ENCODE data around the gene CYBA.

Gene CYBA

GRCh38 chr16:88627531-88628411, 23.1 kb downstream of the CYBA start:
- DNase-seq: no peak

GRCh38 chr16:88626646-88627045, 24.2 kb downstream of the CYBA start:
- no peak for DNase-seq

GRCh38 chr16:88624977-88625576, 25.8 kb downstream of the CYBA start:
- no peak for DNase-seq

GRCh38 chr16:88624481-88624880, 26.4 kb downstream of the CYBA start:
- DNase-seq: no peak

DNA sequence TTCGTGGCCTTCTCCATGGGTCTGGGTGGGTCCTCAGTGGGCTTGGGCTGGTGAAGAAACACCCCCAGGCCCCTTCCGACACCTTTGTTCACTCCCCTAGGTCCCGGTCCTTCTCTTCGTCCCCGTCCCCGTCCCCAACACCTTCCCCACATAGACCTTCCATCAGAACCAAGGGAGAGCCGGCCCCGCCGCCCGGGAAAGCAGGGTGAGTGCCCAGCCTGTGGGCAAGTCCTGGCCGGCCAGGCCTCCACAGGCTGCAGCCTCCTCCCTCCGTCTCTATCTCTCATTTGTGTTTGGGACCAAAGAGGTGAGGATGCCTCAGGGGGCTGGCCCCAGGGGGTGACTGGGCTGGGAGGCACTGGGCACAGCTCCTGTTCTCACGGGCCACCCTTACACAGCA, 27.0 kb downstream of the CYBA start:
- DNase-seq: no peak

DNA sequence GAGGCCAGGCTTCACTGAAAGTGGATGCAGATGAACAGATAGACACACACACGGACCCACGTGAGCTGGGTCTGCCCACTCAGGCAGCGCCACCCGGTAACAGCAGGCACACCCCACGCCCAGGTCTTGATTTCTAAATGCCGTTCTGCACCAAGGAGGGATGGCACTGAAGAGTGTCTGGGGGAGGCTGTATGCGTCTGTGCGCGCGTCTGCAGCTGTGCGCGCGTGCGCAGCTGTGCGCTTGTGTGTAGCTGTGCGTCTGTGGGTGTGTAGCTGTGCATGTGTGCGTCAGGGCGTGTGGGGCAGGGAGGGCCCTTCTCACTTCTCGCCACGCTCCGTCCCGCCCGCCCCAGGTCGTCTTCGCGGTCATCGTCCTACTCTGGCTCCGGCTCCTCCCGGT, 28.0 kb downstream of the CYBA start:
- no peak for DNase-seq

GRCh38 chr16:88622125-88622524, 28.7 kb downstream of the CYBA start:
- DNase-seq: no peak

GRCh38 chr16:88619859-88620815, 30.7 kb downstream of the CYBA start:
- DNase-seq: peak; percentile 31 to 33

GRCh38 chr16:88618956-88619667, 31.7 kb downstream of the CYBA start:
- no peak for DNase-seq

DNA sequence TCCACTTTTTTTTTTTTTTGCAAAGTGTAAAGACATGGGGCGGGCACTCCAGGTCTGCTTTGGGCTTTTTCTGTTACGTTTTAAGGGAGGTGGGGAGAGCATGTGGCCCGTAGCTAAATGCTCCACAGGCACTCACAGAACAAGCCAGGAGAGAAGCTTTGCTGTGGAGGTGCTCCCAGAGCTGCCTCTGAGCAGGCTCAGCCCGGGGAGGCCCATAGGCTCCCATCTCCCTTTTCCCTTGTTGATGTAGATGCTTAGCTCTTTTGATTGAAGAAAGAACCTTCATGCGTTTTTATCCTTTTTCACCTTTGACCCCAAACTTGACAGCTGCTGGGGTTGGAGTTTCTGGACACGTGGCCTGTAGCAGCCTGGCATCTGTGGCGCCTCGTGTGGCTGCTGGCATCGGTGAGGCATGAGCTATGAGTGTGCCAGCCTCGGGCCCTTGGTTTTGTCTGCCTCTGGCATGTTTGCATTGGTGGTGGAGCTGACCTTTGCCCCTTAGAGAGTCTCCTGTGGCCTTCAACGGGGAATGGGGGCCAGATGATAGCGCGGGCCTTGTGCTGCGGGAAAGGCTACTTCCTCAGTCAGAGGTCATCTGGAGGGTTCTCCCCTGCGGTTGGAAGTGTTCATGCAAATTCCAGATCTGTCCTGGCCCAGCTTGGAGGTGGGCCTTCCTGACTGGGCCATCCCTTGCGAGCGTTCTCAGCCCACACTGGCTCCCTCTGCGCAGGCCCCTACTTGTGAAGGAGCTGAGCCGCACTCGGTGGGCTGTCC, 32.5 kb downstream of the CYBA start:
- DNase-seq: no peak

DNA sequence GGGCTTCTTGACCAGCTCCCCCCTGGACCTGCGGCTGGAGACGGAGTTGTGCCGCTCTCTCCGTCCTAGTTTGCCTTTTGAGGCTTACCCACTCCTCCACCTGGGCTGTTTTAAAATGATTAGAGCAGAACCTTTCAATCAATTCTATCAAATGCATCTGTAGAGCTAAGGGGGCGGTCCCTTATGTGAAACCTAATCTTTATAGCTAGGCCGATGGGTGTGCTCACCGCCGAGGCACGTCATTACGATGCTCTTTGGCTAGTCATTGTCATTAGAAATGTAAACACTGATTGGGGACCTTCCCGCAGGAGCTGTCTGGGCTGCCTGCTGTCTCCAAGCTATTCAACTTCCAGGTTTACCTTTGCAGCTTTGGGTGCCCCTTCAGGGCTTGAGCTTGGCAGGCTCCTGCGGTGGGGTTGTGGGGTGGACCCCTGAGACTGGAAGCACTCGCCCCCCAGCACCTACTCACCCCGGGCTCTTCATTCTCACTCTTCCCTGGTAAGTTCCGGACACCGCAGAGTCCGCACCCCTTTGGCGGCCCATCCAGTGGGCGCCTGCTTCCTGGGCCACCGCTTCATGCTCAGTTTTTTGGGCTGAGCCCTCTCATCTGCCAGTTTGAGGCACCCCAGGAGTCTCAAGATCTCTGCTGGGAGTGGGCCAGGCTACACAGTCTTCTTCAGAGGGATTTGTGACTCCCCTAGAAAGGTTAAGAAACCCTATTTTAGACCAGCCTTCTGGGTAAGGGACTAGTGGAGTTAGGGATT, 33.4 kb downstream of the CYBA start:
- DNase-seq: no peak

- DNase-seq: no peak
Observed at GRCh38 chr16:88616736-88617135, 34.1 kb downstream of the CYBA start.

- no peak for DNase-seq
Observed at GRCh38 chr16:88616320-88616719, 34.5 kb downstream of the CYBA start.

- no peak for DNase-seq
Observed at GRCh38 chr16:88614818-88615580, 35.9 kb downstream of the CYBA start.

GRCh38 chr16:88613911-88614817, 36.7 kb downstream of the CYBA start:
- no peak for DNase-seq

DNA sequence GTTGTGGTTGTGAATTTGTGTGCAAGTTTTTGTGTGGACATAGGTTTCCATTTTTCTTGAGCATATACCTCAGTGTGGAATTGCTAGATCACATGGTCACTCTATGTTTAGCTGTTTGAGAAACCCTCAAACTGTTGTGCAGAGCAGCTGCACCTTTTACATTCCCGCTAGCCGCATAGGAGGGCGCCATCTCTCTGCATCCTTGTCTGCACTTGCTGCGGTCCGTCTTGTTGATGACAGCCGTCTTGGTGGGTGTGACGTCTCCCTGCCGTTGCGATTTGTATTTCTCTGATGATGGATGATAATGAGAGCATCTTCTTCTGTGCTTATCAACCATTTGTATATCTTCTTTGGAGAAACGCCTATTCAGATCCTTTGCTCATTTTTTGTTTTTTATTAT, 37.6 kb downstream of the CYBA start:
- DNase-seq: no peak

- DNase-seq: no peak
Observed at GRCh38 chr16:88610909-88611812, 39.7 kb downstream of the CYBA start.

- no peak for DNase-seq
Observed at GRCh38 chr16:88610080-88610479, 40.8 kb downstream of the CYBA start.
